ENCODE results near the gene GDPD3.

The GDPD3 gene

DNA sequence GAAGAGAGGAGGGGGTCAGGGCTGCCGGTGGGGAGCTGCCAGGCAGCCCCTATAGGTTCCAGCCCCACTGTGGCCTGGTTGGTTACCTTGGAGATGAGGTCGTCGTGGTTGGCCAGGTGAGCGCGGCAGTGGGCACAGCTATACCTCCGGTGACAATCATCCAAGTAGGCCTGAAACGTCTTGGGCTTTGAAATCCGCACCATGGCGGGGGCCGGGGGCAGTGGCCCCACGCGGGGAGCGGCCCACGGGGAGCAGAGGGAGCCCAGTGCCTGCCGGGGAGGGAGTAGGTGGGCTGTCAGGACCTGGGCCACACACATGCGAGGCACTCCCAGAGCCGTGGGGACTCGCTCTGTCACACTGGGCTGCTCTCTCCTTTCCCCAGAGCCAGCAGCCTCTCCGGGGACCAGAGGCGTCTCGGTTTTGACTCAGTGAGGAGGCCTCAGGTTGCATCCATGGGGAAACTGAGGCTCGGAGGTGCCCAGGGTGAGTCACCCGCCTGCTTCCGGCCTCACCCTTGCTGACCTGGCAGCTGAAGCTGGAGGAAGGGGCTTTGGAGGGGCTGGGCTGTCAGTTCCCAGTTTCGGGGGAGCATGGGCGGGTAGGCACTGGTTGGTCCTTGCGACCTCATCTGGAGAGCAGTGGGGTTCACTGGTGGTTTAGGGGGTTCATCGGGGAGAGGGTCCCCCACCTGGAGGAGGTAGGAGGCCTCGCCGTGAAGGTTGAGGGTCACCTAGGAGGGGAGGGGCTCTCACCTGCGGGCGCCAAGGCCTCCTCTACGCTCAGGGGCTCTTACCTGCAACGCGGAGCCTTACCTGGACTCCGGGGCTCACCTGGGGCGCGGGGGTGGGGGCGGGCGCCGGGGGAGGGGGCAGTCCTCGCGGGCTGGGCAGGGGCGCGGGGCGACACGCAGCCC is 17.9 kb downstream of the GDPD3 start:
- DNase-seq (ENCODE audit: low read depth in 2 of 2), result no peak

DNA sequence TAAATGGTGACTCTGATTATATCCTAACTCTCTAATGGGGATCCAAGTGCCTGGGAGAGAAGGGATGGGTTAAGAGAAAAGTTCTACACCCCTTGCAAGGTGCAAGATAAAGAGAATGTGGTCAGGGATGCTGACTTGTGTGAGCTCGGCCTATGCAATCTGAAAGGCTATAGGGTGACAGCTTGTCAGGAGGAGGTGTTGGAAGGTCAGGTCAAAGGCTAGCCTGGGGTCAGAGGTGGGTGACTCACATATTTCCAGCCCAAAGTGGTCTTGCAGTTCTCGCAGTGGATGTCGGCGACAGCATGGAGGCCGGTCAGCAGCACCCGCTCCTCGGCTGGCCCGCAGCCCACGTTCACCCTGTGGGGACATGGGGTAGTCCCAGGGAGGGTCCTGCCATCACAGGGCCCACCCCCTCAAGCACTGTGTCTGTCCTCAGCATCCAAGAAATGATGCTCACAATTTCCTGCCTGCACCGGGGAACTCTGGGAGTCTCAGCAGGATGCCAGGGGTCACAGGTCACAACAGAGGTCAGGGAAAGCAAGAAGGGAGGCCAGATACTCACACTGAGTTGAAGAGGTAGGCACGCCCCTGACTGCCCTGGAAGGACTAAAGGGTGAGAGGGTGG is 18.7 kb downstream of the GDPD3 start:
- DNase-seq (ENCODE audit: low read depth in 2 of 2), result no peak

DNA sequence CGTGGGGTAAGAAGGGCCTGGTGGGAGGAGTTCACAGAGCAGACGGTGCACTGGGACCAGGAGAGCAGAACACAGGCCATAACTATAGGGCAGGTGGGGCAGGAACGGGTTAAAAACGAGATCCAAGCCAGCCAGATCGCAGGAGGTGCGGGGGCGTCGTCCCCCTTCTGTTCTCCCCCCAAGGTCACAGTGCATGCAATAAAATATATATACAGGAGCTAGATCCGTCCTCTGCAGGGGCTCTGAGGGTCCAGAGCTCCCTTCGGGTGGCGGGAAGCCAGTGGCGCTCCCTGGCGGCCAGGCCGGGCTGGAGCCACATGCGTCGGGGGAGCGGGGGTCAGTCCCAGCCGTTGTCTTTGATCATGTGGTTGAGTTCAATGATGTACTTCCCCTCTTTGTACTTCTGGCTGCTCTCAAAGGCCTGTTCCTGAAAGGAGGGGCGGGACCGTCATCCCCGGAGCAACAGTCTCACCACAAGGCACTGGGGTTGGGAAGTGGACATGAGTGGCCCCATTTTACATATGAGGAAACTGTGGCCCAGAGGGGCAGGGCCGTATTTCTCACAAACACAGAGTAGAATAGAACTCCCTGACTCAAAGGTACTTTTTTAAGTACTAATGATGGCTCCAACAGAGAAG is 20.8 kb downstream of the GDPD3 start:
- peak; percentile 39 to 67 for DNase-seq (ENCODE audit: low read depth in 2 of 2)

GRCh38 chr16:30091474-30092372 is 21.6 kb downstream of the GDPD3 start, which contains the start of gene TBX6:
Gene TBX6 (minus strand): TSS chr16:30091924. CDS start chr16:30091193, 731 bp downstream.
- DNase-seq (ENCODE audit: low read depth in 2 of 2), result peak; percentile 86 to 91

GRCh38 chr16:30090610-30091331 is 22.6 kb downstream of the GDPD3 start:
- DNase-seq (ENCODE audit: low read depth in 2 of 2), result no peak

GRCh38 chr16:30088832-30089624 is 24.3 kb downstream of the GDPD3 start:
- DNase-seq (ENCODE audit: low read depth in 2 of 2), result no peak

- no peak for DNase-seq (ENCODE audit: low read depth in 2 of 2)
Measured at GRCh38 chr16:30088237-30088831, 25.0 kb downstream of the GDPD3 start.

GRCh38 chr16:30087181-30087898 is 26.0 kb downstream of the GDPD3 start:
- no peak for DNase-seq (ENCODE audit: low read depth in 2 of 2)

DNA sequence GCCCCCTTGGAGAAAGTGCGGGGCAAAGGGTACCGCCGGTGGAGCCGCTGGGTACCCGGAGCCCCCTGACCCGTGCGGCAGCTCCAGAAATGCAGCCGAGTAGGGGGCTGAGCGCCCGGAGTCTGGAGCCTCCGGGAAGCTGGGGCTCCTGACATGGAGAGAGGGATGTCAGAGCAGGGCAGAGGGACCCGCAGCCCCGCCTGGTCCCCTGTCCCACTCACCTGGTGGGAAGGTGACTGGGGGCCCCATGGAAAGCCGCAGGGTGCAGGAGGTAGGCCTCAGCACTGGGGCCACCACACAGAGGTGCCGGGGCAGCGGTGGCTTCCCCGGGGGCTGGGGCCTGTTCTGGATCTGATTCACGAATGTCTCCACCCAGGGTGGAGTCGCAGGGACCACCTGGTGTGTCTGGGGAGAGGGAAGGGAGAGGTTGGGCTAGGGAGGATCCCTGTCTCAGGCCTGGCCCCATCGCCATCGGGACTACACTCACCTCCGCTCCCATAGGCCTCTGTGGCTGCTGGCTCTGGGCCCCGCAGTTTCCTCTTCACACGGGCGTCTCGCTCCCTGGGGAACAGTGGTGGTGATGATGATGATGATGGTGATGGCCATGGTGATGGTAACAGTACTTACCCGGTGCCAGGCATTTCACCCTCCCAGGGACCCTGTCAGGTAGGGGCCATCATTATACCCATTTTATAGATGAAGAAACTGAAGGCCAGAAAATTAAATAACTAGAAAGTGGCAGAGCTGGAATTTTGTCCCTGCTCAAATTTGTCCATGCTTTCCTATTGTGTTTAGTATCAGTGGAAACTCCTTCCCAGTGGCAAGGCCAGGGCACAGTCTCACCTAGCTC is 26.8 kb downstream of the GDPD3 start:
- DNase-seq (ENCODE audit: low read depth in 2 of 2), result no peak

DNA sequence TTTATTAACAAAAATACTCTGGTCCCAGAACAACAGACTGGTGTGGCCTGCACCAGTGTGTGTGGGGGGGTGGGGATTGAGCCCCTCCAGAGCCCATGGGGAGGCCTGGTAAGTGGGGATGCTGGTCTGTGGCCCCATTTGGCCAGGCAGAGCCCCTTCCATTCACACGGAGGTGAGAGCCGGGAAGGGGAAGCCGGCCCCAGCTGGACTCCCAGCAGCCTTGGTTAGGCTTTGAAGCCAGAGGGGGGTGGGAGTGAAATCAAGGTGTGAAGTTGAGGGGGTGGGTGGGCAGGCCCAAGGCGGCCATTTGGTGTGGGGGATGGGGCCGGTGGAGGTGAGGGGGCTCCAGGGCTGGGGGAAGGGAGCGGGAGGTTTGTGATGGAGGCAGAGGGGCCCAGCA is 27.5 kb downstream of the GDPD3 start:
- DNase-seq (ENCODE audit: low read depth in 2 of 2), result no peak

GRCh38 chr16:30085247-30085646 is 28.1 kb downstream of the GDPD3 start:
- no peak for DNase-seq (ENCODE audit: low read depth in 2 of 2)

GRCh38 chr16:30084816-30085159 is 28.5 kb downstream of the GDPD3 start:
- DNase-seq (ENCODE audit: low read depth in 2 of 2), result no peak

DNA sequence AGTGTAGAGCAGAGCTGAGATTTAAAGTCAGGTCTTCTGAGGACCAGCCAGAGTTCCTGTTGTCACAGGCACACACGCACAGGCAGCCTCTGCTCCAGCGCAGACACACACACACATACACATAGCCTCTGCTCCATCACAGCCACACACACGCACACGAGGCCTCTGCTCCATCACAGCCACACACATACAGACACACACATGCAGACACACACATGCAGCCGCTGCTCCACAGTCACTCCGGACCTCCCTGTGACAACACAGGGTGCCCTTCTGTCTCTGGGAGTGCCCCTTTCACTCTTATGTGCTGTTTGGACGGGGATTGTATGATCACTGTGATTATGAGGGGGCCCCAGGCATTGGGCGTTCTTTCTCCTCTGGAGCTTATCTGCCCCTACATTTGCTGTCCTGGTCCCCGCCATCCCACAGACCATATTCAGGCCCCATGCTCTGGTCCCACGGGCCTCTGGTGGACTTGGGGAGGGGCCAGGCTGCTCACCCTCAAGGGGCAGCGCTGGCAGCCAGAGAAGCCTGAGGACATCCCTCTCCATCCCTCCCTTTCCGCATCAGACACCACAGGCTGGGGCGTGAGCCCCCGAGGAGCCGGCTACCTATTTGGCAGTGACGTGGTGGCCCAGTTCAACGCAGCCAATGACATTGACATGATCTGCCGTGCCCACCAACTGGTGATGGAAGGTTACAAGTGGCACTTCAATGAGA is 29.1 kb downstream of the GDPD3 start:
- DNase-seq (ENCODE audit: low read depth in 2 of 2), result no peak

- no peak for DNase-seq (ENCODE audit: low read depth in 2 of 2)
Measured at GRCh38 chr16:30083216-30084055, 29.9 kb downstream of the GDPD3 start.

DNA sequence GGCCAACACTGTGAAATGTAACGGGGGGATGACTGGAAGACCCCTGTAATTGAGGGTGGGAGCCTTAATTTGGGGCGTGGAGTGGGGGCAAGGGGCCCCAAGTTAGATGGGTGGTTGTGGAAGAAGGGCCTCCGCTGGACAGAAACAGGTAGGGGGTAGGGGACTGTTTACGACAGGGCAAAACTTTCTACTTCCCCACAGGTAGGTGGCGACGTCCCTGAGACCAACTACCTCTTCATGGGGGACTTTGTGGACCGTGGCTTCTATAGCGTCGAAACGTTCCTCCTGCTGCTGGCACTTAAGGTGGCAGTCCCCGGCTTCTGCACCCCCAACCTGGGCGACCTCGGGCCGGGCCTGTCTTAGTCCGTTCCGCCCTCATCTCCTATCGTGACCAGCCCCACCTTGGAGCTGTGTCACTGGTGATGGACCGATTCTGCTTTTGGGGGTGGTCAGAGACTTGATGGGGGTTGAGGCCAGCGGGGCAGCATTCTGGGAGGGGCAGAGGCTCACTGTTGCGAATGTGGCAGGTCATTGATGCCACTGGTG is 30.7 kb downstream of the GDPD3 start:
- DNase-seq (ENCODE audit: low read depth in 2 of 2), result no peak

DNA sequence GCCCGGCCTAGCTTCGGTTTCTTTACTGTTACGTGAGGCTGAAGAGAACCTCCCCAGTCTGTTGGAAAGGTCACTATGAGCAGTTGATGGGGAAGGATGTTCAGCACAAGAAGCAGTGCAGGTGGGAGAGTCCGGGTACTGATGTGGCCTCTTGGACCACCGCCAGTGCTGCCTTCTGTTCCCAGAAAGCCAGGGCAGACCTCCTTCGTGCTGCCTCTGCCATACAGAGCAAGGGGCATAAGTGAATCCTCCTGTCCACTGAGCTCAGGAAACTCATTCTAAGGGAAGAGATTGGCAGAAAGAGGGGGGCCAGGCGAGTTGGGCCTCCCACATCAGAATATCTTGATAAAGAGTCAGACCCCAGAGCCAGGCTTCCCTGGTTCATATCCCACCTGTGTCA is 33.9 kb downstream of the GDPD3 start:
- no peak for DNase-seq (ENCODE audit: low read depth in 2 of 2)
